ENCODE data around the gene GFPT1. TPM values are rescaled to one million over a fixed set of nuclear protein-coding genes. Genes with fewer than 3 reads are reported as not detected.

GFPT1 gene
- total and polyA plus RNA-seq, 2 donors (not counting 1 experiment from before 2014, with no cell fraction given) = 39.1 to 53.0 TPM

DNA sequence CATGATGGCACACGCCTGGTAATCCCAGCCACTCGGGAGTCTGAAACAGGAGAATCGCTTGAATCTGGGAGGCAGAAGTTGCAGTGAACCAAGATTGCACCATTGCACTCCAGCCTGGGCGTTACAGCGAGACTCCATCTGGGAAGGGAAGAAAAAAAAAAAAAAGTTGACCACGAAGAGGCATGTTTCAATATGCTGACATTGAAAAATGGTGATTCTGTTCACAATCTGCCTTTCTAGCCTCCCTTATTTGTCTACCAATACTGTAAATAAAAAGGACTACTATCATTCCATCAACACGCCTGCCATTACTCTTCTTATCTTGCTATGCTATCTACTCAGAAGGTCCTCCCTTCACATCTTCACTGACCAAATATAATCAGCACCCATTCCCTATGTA lies 18.4 kb downstream of the GFPT1 start:
- no peaks in the 10 kb centered on the region for H3K4me1 ChIP-seq (ENCODE audit: control insufficient read depth, extremely low read depth, insufficient read depth, low read length)
- no peaks in the 10 kb centered on the region for H3K27me3 ChIP-seq (ENCODE audit: control insufficient read depth, insufficient read depth, low read length)
- no peak for TF ChIP-seq EZH2 (IDR thresholded peaks at IDR 0.05; ENCODE audit: low read length, missing control alignments)
- TF ChIP-seq, protein P1, sequence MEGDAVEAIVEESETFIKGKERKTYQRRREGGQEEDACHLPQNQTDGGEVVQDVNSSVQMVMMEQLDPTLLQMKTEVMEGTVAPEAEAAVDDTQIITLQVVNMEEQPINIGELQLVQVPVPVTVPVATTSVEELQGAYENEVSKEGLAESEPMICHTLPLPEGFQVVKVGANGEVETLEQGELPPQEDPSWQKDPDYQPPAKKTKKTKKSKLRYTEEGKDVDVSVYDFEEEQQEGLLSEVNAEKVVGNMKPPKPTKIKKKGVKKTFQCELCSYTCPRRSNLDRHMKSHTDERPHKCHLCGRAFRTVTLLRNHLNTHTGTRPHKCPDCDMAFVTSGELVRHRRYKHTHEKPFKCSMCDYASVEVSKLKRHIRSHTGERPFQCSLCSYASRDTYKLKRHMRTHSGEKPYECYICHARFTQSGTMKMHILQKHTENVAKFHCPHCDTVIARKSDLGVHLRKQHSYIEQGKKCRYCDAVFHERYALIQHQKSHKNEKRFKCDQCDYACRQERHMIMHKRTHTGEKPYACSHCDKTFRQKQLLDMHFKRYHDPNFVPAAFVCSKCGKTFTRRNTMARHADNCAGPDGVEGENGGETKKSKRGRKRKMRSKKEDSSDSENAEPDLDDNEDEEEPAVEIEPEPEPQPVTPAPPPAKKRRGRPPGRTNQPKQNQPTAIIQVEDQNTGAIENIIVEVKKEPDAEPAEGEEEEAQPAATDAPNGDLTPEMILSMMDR (conservative IDR thresholded peaks at IDR 0.05 in 1 of 2, IDR thresholded peaks at IDR 0.05 in 1 of 2; ENCODE audit: low read depth in 1 of 2, low read length in 2 of 2) = no peak
- no peak overlapping the region for H3K4me3 ChIP-seq (replicated peaks in 1 of 4; ENCODE audit: control extremely low read depth in 1 of 4, insufficient read depth in 1 of 4, low read depth in 3 of 4, low read length in 4 of 4)
- H3K36me3 ChIP-seq (ENCODE audit: control insufficient read depth, insufficient read depth, low read length) = peaks cover 8% of the 10 kb centered on the region
- H3K79me2 ChIP-seq (ENCODE audit: control insufficient read depth, insufficient read depth, low read length) = peaks cover 6% of the 10 kb centered on the region
- no peak overlapping the region for H3K27ac ChIP-seq (ENCODE audit: insufficient read depth, low read length)
- no peak overlapping the region for H2AFZ ChIP-seq (ENCODE audit: low read length)
- no peaks in the 10 kb centered on the region for H3K9me3 ChIP-seq (ENCODE audit: control insufficient read depth, insufficient read depth, low read depth, low read length)
- no peak for DNase-seq (ENCODE audit: low read depth in 2 of 2)
- no peak overlapping the region for H3K4me2 ChIP-seq (ENCODE audit: extremely low read depth, insufficient read depth, low read length)
- no peak overlapping the region for H3K9ac ChIP-seq (ENCODE audit: insufficient read depth, low read length)
- H4K20me1 ChIP-seq (ENCODE audit: control insufficient read depth, extremely low read depth, insufficient read depth, low read length) = no peaks in the 10 kb centered on the region

GRCh38 chr2:69359371-69359770 lies 27.7 kb downstream of the GFPT1 start:
- H3K4me3 ChIP-seq (replicated peaks in 1 of 4; ENCODE audit: control extremely low read depth in 1 of 4, insufficient read depth in 1 of 4, low read depth in 3 of 4, low read length in 4 of 4) = no peak overlapping the region
- no peaks in the 10 kb centered on the region for H3K27me3 ChIP-seq (ENCODE audit: control insufficient read depth, insufficient read depth, low read length)
- H3K27ac ChIP-seq (ENCODE audit: insufficient read depth, low read length) = no peak overlapping the region
- no peak overlapping the region for H3K4me2 ChIP-seq (ENCODE audit: extremely low read depth, insufficient read depth, low read length)
- no peak overlapping the region for H2AFZ ChIP-seq (ENCODE audit: low read length)
- no peaks in the 10 kb centered on the region for H3K79me2 ChIP-seq (ENCODE audit: control insufficient read depth, insufficient read depth, low read length)
- no peaks in the 10 kb centered on the region for H4K20me1 ChIP-seq (ENCODE audit: control insufficient read depth, extremely low read depth, insufficient read depth, low read length)
- DNase-seq (ENCODE audit: low read depth in 2 of 2) = no peak
- TF ChIP-seq, protein P1 (conservative IDR thresholded peaks at IDR 0.05 in 1 of 2, IDR thresholded peaks at IDR 0.05 in 1 of 2; ENCODE audit: low read depth in 1 of 2, low read length in 2 of 2) = no peak
- TF ChIP-seq EZH2 (IDR thresholded peaks at IDR 0.05; ENCODE audit: low read length, missing control alignments) = no peak
- H3K9ac ChIP-seq (ENCODE audit: insufficient read depth, low read length) = no peak overlapping the region
- no peaks in the 10 kb centered on the region for H3K9me3 ChIP-seq (ENCODE audit: control insufficient read depth, insufficient read depth, low read depth, low read length)
- H3K4me1 ChIP-seq (ENCODE audit: control insufficient read depth, extremely low read depth, insufficient read depth, low read length) = no peaks in the 10 kb centered on the region
- H3K36me3 ChIP-seq (ENCODE audit: control insufficient read depth, insufficient read depth, low read length) = peaks cover 19% of the 10 kb centered on the region

DNA sequence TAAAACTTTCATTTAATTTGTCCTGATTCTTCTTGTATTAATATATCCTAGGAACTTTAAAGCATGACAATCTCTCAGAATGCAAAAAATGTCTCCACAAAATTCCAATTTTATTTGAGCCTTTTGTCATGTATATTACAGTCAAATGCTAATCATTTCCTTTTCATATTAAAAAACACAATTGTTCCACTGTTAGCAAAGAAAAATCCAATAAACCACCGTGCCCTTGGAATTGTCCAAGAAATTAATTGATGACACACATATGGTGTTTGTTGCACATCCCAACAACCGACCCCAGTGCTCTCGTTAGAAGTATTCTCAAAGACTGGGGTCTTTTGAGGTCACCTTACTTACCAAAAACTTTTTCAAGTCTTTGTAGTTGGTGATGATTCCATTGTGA lies 28.1 kb downstream of the GFPT1 start:
- Histone ChIP-seq H3K4me3 (replicated peaks in 1 of 4; ENCODE audit: control extremely low read depth in 1 of 4, insufficient read depth in 1 of 4, low read depth in 3 of 4, low read length in 4 of 4) (no peak overlapping the region), H3K9ac (ENCODE audit: insufficient read depth, low read length) (no peak overlapping the region), H3K9me3 (ENCODE audit: control insufficient read depth, insufficient read depth, low read depth, low read length) (no peaks in the 10 kb centered on the region), H3K4me1 (ENCODE audit: control insufficient read depth, extremely low read depth, insufficient read depth, low read length) (no peaks in the 10 kb centered on the region), H3K27me3 (ENCODE audit: control insufficient read depth, insufficient read depth, low read length) (no peaks in the 10 kb centered on the region), H3K4me2 (ENCODE audit: extremely low read depth, insufficient read depth, low read length) (no peak overlapping the region), H3K36me3 (ENCODE audit: control insufficient read depth, insufficient read depth, low read length) (peaks cover 19% of the 10 kb centered on the region), H3K27ac (ENCODE audit: insufficient read depth, low read length) (no peak overlapping the region), H3K79me2 (ENCODE audit: control insufficient read depth, insufficient read depth, low read length) (no peaks in the 10 kb centered on the region), H2AFZ (ENCODE audit: low read length) (no peak overlapping the region), H4K20me1 (ENCODE audit: control insufficient read depth, extremely low read depth, insufficient read depth, low read length) (no peaks in the 10 kb centered on the region)
- TF ChIP-seq, protein P1 (conservative IDR thresholded peaks at IDR 0.05 in 1 of 2, IDR thresholded peaks at IDR 0.05 in 1 of 2; ENCODE audit: low read depth in 1 of 2, low read length in 2 of 2) = no peak
- TF ChIP-seq EZH2 (IDR thresholded peaks at IDR 0.05; ENCODE audit: low read length, missing control alignments) = no peak
- DNase-seq (ENCODE audit: low read depth in 2 of 2) = no peak

Measured in fibroblast of lung (primary cell).